ENCODE data around the gene COL25A1.

DNA sequence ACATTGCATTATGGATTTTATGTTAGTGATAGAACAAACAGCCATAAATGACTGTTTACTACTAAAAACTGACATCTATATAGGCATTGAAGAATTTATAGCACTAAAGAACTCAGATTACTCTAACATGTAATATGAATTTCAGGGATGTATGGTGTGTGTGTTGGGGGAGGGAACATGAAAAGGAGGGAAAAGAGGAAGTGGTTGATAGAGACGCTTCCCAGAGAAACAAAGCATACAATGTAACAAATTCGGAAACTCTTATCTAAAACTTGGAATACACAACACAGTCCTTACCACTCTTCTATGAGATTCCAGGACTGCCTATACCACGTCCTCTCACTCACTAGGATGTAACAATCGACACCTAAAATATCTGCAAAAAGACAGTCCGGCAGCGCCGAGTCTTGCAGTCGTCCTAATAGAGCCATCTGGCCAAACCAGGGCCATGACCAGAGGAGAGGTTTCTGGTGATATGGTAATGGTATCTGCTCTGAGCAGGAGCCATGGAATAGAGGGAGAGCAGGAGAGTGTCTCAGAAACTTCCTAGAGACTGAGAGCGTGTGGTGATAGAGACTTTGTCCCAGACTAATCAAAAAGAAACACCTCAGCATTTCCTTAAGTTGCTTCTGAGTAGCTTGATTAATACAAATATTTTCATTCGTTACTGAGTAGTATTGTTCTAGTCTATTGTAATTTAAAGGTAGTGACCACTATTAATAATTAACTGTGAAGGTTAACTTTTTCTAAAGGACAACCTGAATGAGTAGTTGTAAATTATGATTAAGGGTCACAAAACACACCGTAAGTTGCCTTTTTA lies 287.7 kb downstream of the COL25A1 start:
- TF ChIP-seq POLR2AphosphoS5 (IDR thresholded peaks at IDR 0.05; ENCODE audit: low read depth, low read length) = no peak
- no peak for TF ChIP-seq POLR2A (IDR thresholded peaks at IDR 0.05; ENCODE audit: low read depth, low read length)
- no peak for TF ChIP-seq TAF1 (IDR thresholded peaks at IDR 0.05; ENCODE audit: borderline replicate concordance, low read depth, low read length)

Measured in GM12892 (cell line).